HepG2 (cell line): ENCODE measurements around the gene ALOX12. TPM values are rescaled to one million over a fixed set of nuclear protein-coding genes. Genes with fewer than 3 reads are reported as not detected.

Experiments
- BRD4 ChIP-seq: sonication (generic); formaldehyde crosslinking; IDR thresholded peaks from 2 replicates; pipeline ENCODE4 v1.4.0; 2020; ENCODE audit warnings: missing genetic modification reagents
- CHD4 ChIP-seq: fragments of 200-600 bp; sonication (generic); IDR thresholded peaks from 2 replicates; pipeline ENCODE4 v1.7.0; 2017; ENCODE audit warnings: mild to moderate bottlenecking, low read length, borderline replicate concordance
- FOXK1 ChIP-seq: sonication (generic); formaldehyde crosslinking; IDR thresholded peaks from 2 replicates; pipeline ENCODE4 v1.4.0; 2020; ENCODE audit warnings: low read depth, missing genetic modification reagents, borderline replicate concordance
- HOXA3 ChIP-seq: sonication (generic); formaldehyde crosslinking; IDR thresholded peaks from 2 replicates; pipeline ENCODE4 v1.5.0; 2020; ENCODE audit warnings: missing genetic modification reagents
- IKZF4 ChIP-seq: sonication (generic); formaldehyde crosslinking; IDR thresholded peaks from 2 replicates; pipeline ENCODE4 v1.5.1; 2020; ENCODE audit warnings: borderline replicate concordance, mild to moderate bottlenecking, low read depth, missing genetic modification reagents; ENCODE audit errors: not compliant biosample characterization
- MXD4 ChIP-seq: IDR thresholded peaks from 2 replicates; pipeline ENCODE4 v1.6.1; 2016; ENCODE audit warnings: mild to moderate bottlenecking, missing biosample characterization, missing genetic modification reagents
- NCOR1 ChIP-seq: fragments of 200-600 bp; sonication (generic); IDR thresholded peaks from 2 replicates; pipeline ENCODE4 v1.7.0; 2017; ENCODE audit warnings: antibody characterized with exemption, low read length, borderline replicate concordance
- NFKB2 ChIP-seq: sonication (generic); formaldehyde crosslinking; IDR thresholded peaks from 2 replicates; pipeline ENCODE4 v1.4.0; 2020; ENCODE audit warnings: missing genetic modification reagents, borderline replicate concordance
- NKX3-1 ChIP-seq: sonication (generic); formaldehyde crosslinking; IDR thresholded peaks from 2 replicates; pipeline ENCODE4 v1.5.0; 2020; ENCODE audit warnings: missing genetic modification reagents
- RAD21 ChIP-seq: fragments of 450-650 bp; formaldehyde crosslinking; IDR thresholded peaks from 2 replicates; pipeline ENCODE4 v1.5.0; 2020; ENCODE audit warnings: mild to moderate bottlenecking
- RXRB ChIP-seq: IDR thresholded peaks from 2 replicates; pipeline ENCODE4 v1.6.1; 2016; ENCODE audit warnings: borderline replicate concordance, missing genetic modification reagents, missing compliant biosample characterization
- SAP130 ChIP-seq: IDR thresholded peaks from 2 replicates; pipeline ENCODE4 v1.6.1; 2016; ENCODE audit warnings: low read depth
- XRCC5 ChIP-seq: fragments of 200-400 bp; formaldehyde crosslinking; optimal IDR thresholded peaks from 2 replicates; pipeline ENCODE3; 2017; ENCODE audit warnings: mild to moderate bottlenecking, low read length
- ZBTB7A ChIP-seq: sonication (generic); formaldehyde crosslinking; IDR thresholded peaks from 2 replicates; pipeline ENCODE4 v1.8.0; 2022; ENCODE audit warnings: mild to moderate bottlenecking, missing genetic modification reagents
- ZNF121 ChIP-seq: sonication (generic); formaldehyde crosslinking; IDR thresholded peaks from 2 replicates; pipeline ENCODE4 v1.5.0; 2020; ENCODE audit warnings: mild to moderate bottlenecking, missing genetic modification reagents
- ZNF224 ChIP-seq: sonication (generic); formaldehyde crosslinking; IDR thresholded peaks from 2 replicates; pipeline ENCODE4 v1.5.0; 2020; ENCODE audit warnings: mild to moderate bottlenecking, missing genetic modification reagents
- ZNF274 ChIP-seq: sonication (generic); formaldehyde crosslinking; IDR thresholded peaks from 2 replicates; pipeline ENCODE4 v1.5.1; 2020; ENCODE audit warnings: mild to moderate bottlenecking, missing genetic modification reagents
- ZNF577 ChIP-seq: sonication (generic); formaldehyde crosslinking; IDR thresholded peaks from 2 replicates; pipeline ENCODE4 v1.4.0; 2020; ENCODE audit warnings: mild to moderate bottlenecking, low read depth, missing genetic modification reagents, borderline replicate concordance
- ZNF589 ChIP-seq: sonication (generic); formaldehyde crosslinking; conservative IDR thresholded peaks from 2 replicates; pipeline ENCODE4 v1.8.0; 2022; ENCODE audit warnings: mild to moderate bottlenecking, moderate library complexity, missing genetic modification reagents
- ZNF761 ChIP-seq: sonication (generic); formaldehyde crosslinking; conservative IDR thresholded peaks from 2 replicates; pipeline ENCODE4 v1.4.0; 2020; ENCODE audit warnings: mild to moderate bottlenecking, missing genetic modification reagents
- ZNF782 ChIP-seq: sonication (generic); formaldehyde crosslinking; IDR thresholded peaks from 2 replicates; pipeline ENCODE4 v1.4.0; 2020; ENCODE audit warnings: missing genetic modification reagents, mild to moderate bottlenecking, borderline replicate concordance
- ZSCAN22 ChIP-seq: sonication (generic); formaldehyde crosslinking; IDR thresholded peaks from 2 replicates; pipeline ENCODE4 v1.4.0; 2020; ENCODE audit warnings: mild to moderate bottlenecking, missing genetic modification reagents
- polyA plus RNA-seq, 8 experiments: library from polyadenylated mRNA; depleted of rRNA in 3 of 8; stranded (reverse) in 7 of 8; unstranded in 1 of 8; fragments of >200 nt; fragmentation: Illumina TruSeq in 4 of 8; extraction: Trizol in 4 of 8; gene quantifications; 2 replicates each; pipeline versions ENCODE4 v1.2.1 to v1.2.3, GENCODE V29; 2011 to 2016; ENCODE audit warnings: low read depth in 4 of 8, missing spikeins in 1 of 8, mixed read lengths in 1 of 8; ENCODE audit not compliant: insufficient read depth in 1 of 8
- total RNA-seq, 5 experiments: library from RNA; depleted of rRNA; stranded (reverse); fragments of >200 nt; fragmentation: Illumina TruSeq; extraction: Trizol; gene quantifications; 2 replicates each; pipeline ENCODE4 v1.2.3, GENCODE V29; 2016; ENCODE audit warnings: low read depth in 1 of 5
- TF ChIP-seq, protein P1 (sequence below): sonication (generic); formaldehyde crosslinking; IDR thresholded peaks from 2 replicates; pipeline ENCODE4 v1.5.0; 2020; ENCODE audit warnings: missing genetic modification reagents
- TF ChIP-seq, protein P2 (sequence below): sonication (generic); formaldehyde crosslinking; IDR thresholded peaks from 2 replicates; pipeline ENCODE4 v1.5.1; 2020; ENCODE audit warnings: mild to moderate bottlenecking, missing genetic modification reagents, moderate library complexity
- TF ChIP-seq, protein P3 (sequence below): sonication (generic); formaldehyde crosslinking; IDR thresholded peaks from 2 replicates; pipeline ENCODE4 v1.4.0; 2020; ENCODE audit warnings: mild to moderate bottlenecking, low read depth, missing genetic modification reagents

Gene ALOX12
- total and polyA plus RNA-seq, 2 of the 13 experiments (the other 11 are each of a cell fraction or from before 2014, with no cell fraction given): not detected

DNA sequence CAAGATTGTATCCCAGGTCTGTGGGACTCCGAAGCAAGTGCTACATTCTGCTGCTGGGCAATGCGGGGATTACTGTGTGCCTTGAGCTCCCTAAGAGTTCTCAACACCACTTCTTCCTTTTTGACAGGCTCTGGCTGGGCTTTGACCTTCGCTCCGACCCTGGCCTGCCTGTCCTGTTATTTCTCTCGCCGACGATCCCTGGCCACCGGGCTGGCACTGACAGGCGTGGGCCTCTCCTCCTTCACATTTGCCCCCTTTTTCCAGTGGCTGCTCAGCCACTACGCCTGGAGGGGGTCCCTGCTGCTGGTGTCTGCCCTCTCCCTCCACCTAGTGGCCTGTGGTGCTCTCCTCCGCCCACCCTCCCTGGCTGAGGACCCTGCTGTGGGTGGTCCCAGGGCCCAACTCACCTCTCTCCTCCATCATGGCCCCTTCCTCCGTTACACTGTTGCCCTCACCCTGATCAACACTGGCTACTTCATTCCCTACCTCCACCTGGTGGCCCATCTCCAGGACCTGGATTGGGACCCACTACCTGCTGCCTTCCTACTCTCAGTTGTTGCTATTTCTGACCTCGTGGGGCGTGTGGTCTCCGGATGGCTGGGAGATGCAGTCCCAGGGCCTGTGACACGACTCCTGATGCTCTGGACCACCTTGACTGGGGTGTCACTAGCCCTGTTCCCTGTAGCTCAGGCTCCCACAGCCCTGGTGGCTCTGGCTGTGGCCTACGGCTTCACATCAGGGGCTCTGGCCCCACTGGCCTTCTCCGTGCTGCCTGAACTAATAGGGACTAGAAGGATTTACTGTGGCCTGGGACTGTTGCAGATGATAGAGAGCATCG is 42.4 kb downstream of the ALOX12 start (continued):
- TF ChIP-seq ZNF224 (CRISPR knock-in tag) (no peak), ZBTB7A (peak; percentile 92), MXD4 (0 out of 2 replicates have a peak, but pooled peaks have one; percentile 12), ZNF121 (no peak), NCOR1 (no peak), NKX3-1 (no peak), RXRB (CRISPR knock-in tag) (no peak; the same call in 1 of the 2 replicates), IKZF4 (CRISPR knock-in tag) (peak; percentile 57), ZSCAN22 (no peak), ZNF589 (no peak), CHD4 (peak; percentile 27; the same call in 1 of the 2 replicates), ZNF782 (CRISPR knock-in tag) (no peak), NFKB2 (CRISPR knock-in tag) (0 out of 2 replicates have a peak, but pooled peaks have one; percentile 30), ZNF577 (CRISPR knock-in tag) (no peak), SAP130 (CRISPR knock-in tag) (peak; percentile 4; the same call in 1 of the 2 replicates), ZNF761 (peak; percentile 4; the same call in 1 of the 2 replicates), BRD4 (CRISPR knock-in tag) (no peak), XRCC5 (peak; percentile 63), RAD21 (CRISPR knock-in tag) (no peak), FOXK1 (CRISPR knock-in tag) (0 out of 2 replicates have a peak, but pooled peaks have one; percentile 25), ZNF274 (CRISPR knock-in tag) (no peak), HOXA3 (CRISPR knock-in tag) (no peak)
- TF ChIP-seq, protein P1, sequence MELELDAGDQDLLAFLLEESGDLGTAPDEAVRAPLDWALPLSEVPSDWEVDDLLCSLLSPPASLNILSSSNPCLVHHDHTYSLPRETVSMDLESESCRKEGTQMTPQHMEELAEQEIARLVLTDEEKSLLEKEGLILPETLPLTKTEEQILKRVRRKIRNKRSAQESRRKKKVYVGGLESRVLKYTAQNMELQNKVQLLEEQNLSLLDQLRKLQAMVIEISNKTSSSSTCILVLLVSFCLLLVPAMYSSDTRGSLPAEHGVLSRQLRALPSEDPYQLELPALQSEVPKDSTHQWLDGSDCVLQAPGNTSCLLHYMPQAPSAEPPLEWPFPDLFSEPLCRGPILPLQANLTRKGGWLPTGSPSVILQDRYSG (CRISPR knock-in tag): no peak
- TF ChIP-seq, protein P2, sequence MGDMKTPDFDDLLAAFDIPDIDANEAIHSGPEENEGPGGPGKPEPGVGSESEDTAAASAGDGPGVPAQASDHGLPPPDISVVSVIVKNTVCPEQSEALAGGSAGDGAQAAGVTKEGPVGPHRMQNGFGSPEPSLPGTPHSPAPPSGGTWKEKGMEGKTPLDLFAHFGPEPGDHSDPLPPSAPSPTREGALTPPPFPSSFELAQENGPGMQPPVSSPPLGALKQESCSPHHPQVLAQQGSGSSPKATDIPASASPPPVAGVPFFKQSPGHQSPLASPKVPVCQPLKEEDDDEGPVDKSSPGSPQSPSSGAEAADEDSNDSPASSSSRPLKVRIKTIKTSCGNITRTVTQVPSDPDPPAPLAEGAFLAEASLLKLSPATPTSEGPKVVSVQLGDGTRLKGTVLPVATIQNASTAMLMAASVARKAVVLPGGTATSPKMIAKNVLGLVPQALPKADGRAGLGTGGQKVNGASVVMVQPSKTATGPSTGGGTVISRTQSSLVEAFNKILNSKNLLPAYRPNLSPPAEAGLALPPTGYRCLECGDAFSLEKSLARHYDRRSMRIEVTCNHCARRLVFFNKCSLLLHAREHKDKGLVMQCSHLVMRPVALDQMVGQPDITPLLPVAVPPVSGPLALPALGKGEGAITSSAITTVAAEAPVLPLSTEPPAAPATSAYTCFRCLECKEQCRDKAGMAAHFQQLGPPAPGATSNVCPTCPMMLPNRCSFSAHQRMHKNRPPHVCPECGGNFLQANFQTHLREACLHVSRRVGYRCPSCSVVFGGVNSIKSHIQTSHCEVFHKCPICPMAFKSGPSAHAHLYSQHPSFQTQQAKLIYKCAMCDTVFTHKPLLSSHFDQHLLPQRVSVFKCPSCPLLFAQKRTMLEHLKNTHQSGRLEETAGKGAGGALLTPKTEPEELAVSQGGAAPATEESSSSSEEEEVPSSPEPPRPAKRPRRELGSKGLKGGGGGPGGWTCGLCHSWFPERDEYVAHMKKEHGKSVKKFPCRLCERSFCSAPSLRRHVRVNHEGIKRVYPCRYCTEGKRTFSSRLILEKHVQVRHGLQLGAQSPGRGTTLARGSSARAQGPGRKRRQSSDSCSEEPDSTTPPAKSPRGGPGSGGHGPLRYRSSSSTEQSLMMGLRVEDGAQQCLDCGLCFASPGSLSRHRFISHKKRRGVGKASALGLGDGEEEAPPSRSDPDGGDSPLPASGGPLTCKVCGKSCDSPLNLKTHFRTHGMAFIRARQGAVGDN: peak; percentile 77
- TF ChIP-seq, protein P3, sequence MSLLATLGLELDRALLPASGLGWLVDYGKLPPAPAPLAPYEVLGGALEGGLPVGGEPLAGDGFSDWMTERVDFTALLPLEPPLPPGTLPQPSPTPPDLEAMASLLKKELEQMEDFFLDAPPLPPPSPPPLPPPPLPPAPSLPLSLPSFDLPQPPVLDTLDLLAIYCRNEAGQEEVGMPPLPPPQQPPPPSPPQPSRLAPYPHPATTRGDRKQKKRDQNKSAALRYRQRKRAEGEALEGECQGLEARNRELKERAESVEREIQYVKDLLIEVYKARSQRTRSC (CRISPR knock-in tag): no peak
